ENCODE measurements around the gene TANC1. TPM values are rescaled to one million over a fixed set of nuclear protein-coding genes. Genes with fewer than 3 reads are reported as not detected.
A peak's percentile ranks its signal among the peaks of the same experiment; 100 is the strongest.

TANC1 gene
- total and polyA plus RNA-seq, 2 of the 4 experiments (the other 2 are of a cell fraction) = 10.2 to 12.9 TPM

GRCh38 chr2:159185401-159186130 lies 217.1 kb downstream of the TANC1 start:
- H3K14ac ChIP-seq (replicated peaks; ENCODE audit: low read depth, low read length) = peak overlapping the region; percentile 2
- peaks cover 47% of the 10 kb centered on the region for H3K36me3 ChIP-seq (ENCODE audit: control insufficient read depth, insufficient read depth, low read length)
- no peak overlapping the region for H4K8ac ChIP-seq (ENCODE audit: low read depth in 2 of 2, low read length in 2 of 2)
- H4K20me1 ChIP-seq (ENCODE audit: insufficient read depth, low read length) = peaks cover 10% of the 10 kb centered on the region
- H2BK5ac ChIP-seq (ENCODE audit: low read depth, low read length, poor library complexity, severe bottlenecking) = no peak overlapping the region
- peaks cover 0 to 28% of the 10 kb centered on the region in 2 experiments; a peak in 3 of 4 replicates for H3K79me1 ChIP-seq (ENCODE audit: low read depth in 1 of 2, low read length in 2 of 2)
- no peak overlapping the region for H2BK120ac ChIP-seq (ENCODE audit: low read depth, low read length)
- CTCF ChIA-PET = no interaction called here
- in situ Hi-C loops (cut with MboI; ENCODE audit: low sequenced_read_pairs) = no loop called here
- no peak overlapping the region for H2BK15ac ChIP-seq (ENCODE audit: low read depth, low read length)
- dilution Hi-C loops (cut with HindIII; ENCODE audit: low sequenced_read_pairs, unreplicated experiment) = no loop called here
- no peak overlapping the region for H3K4ac ChIP-seq (ENCODE audit: low read depth, low read length)
- intact Hi-C loops (cut with micrococcal nuclease) = loop anchor here (5.0 kb wide), 1 partner anchor 283 kb away; no protein-coding TSS in a partner anchor
- no peaks in the 10 kb centered on the region for H3K9me3 ChIP-seq (ENCODE audit: control insufficient read depth, insufficient read depth, low read length)
- peaks cover 20% of the 10 kb centered on the region for H3K9me1 ChIP-seq (ENCODE audit: insufficient read depth, low read length)
- WGBS, 2 experiments (ENCODE audit: extremely low coverage in 2 of 2, insufficient read length in 1 of 2) = 40% methylated on average over 1 of the region's 14 CpGs; no CpG with 5 or more reads in 1 of the 2 experiments
- peak; percentile 58 for DNase-seq
- peak; percentile 63; the same call in 1 of the 2 replicates for ATAC-seq (ENCODE audit: low read depth)
- H2AK5ac ChIP-seq (ENCODE audit: low read depth, low read length) = 0 out of 2 replicates have a peak overlapping the region, but pooled peaks have one; percentile 4
- H3K23ac ChIP-seq (ENCODE audit: low read depth, low read length) = peak overlapping the region; percentile 78; the same call in 1 of the 2 replicates
- H2AK9ac ChIP-seq (replicated peaks; ENCODE audit: low read depth, low read length, poor library complexity) = peak overlapping the region; percentile 26
- no peak overlapping the region for H3K56ac ChIP-seq (ENCODE audit: extremely low read depth, insufficient read depth, low read length)
- no peak overlapping the region for H3K4me3 ChIP-seq (ENCODE audit: insufficient read depth, low read depth, low read length)
- peaks cover 5% of the 10 kb centered on the region for H3K4me1 ChIP-seq (ENCODE audit: control insufficient read depth, insufficient read depth, low read length)
- H4K91ac ChIP-seq (ENCODE audit: insufficient read depth, low read depth, low read length) = no peak overlapping the region
- H3K9ac ChIP-seq (ENCODE audit: low read depth, low read length) = no peak overlapping the region
- H3K4me2 ChIP-seq (ENCODE audit: low read depth, low read length) = no peak overlapping the region
- no peak overlapping the region for H2AFZ ChIP-seq (replicated peaks; ENCODE audit: low read length, poor library complexity)
- no peak overlapping the region for H4K5ac ChIP-seq (ENCODE audit: low read depth, low read length)
- POLR2A ChIA-PET (ENCODE audit: unreplicated experiment) = no interaction called here
- no peak overlapping the region for H2BK20ac ChIP-seq (ENCODE audit: low read depth, low read length)
- no peak overlapping the region for H3K18ac ChIP-seq (ENCODE audit: low read depth, low read length)
- H3K27ac ChIP-seq (ENCODE audit: insufficient read depth, low read length) = no peak overlapping the region
- no peaks in the 10 kb centered on the region for H3K27me3 ChIP-seq (ENCODE audit: control insufficient read depth, insufficient read depth, low read length)
- no TSS peak for BruUV-seq (replicated peaks)
- TF ChIP-seq MAZ (IDR thresholded peaks at IDR 0.05; ENCODE audit: borderline replicate concordance, low read depth, low read length) = no peak
- no peak for TF ChIP-seq NFE2L2 (IDR thresholded peaks at IDR 0.05; ENCODE audit: low read depth, low read length)
- no peak for TF ChIP-seq MAFK (IDR thresholded peaks at IDR 0.05; ENCODE audit: low read depth, low read length)
- peak; percentile 25; the same call in 1 of the 2 replicates for TF ChIP-seq CEBPB (IDR thresholded peaks at IDR 0.05; ENCODE audit: low read depth, low read length)
- TF ChIP-seq BHLHE40 (IDR thresholded peaks at IDR 0.05; ENCODE audit: low read depth, low read length) = peak; percentile 4; the same call in 1 of the 2 replicates
- TF ChIP-seq FOS (IDR thresholded peaks at IDR 0.05; ENCODE audit: low read depth, low read length) = no peak
- peak; percentile 54 for TF ChIP-seq SMC3 (IDR thresholded peaks at IDR 0.05; ENCODE audit: low read depth, low read length)
- no peak for TF ChIP-seq USF2 (IDR thresholded peaks at IDR 0.05; ENCODE audit: low read depth, low read length)
- TF ChIP-seq RAD21 (IDR thresholded peaks at IDR 0.05; ENCODE audit: low read length) = peak; percentile 65
- no peak for TF ChIP-seq RCOR1 (IDR thresholded peaks at IDR 0.05; ENCODE audit: insufficient replicate concordance, low read length)
- no peak for TF ChIP-seq RFX5 (IDR thresholded peaks at IDR 0.05; ENCODE audit: low read depth, low read length)
- no peak for TF ChIP-seq POLR2A (IDR thresholded peaks at IDR 0.05; ENCODE audit: low read depth, low read length)
- TF ChIP-seq MXI1 (IDR thresholded peaks at IDR 0.05; ENCODE audit: borderline replicate concordance, low read depth, low read length) = no peak
- peak; percentile 49 for TF ChIP-seq CTCF (conservative IDR thresholded peaks at IDR 0.05; ENCODE audit: low read depth, low read length)
- TF ChIP-seq CHD1 (IDR thresholded peaks at IDR 0.05; ENCODE audit: low read depth, low read length) = no peak

All from IMR-90 (cell line).